GM12892 (cell line): Measurements from ENCODE around the gene PHACTR2. TPM values are rescaled to one million over a fixed set of nuclear protein-coding genes. Genes with fewer than 3 reads are reported as not detected.
"Not testable (repeated sequence)": the region's sequence is repeated elsewhere in the genome, so short reads cannot be mapped to it uniquely, and the experiment has no call there.

ENCODE experiments used
- DNase-seq: peaks from one replicate; pipeline ENCODE4 v3.0.0; 2011; ENCODE audit not compliant: insufficient read length
- FAIRE-seq: peaks from 2 replicates; lab custom pipeline; 2011; peaks lifted over from hg19 to GRCh38; lab: Jason Lieb, UNC
- POLR2A ChIP-seq: IDR thresholded peaks from 2 replicates; pipeline ENCODE4 v1.6.1; 2011; ENCODE audit warnings: low read depth, low read length, control low read depth
- POLR2AphosphoS5 ChIP-seq: IDR thresholded peaks from 2 replicates; pipeline ENCODE4 v1.6.1; 2011; ENCODE audit warnings: low read depth, low read length, control low read depth
- TAF1 ChIP-seq: IDR thresholded peaks from 2 replicates; pipeline ENCODE4 v1.6.1; 2011; ENCODE audit warnings: low read depth, mild to moderate bottlenecking, control low read depth, low read length, borderline replicate concordance
- polyA plus RNA-seq: library from polyadenylated mRNA; unstranded; fragments of >200 nt; gene quantifications from one replicate; pipeline ENCODE4 v1.2.1, GENCODE V29; 2012; ENCODE audit warnings: missing spikeins, inconsistent platforms; ENCODE audit not compliant: missing spikeins

The PHACTR2 gene
- polyA plus RNA-seq = 2.4 TPM

- no peak for FAIRE-seq
- no peak for TF ChIP-seq POLR2AphosphoS5
- TF ChIP-seq POLR2A = no peak
- no peak for TF ChIP-seq TAF1
- DNase-seq = peak; percentile 10
Observed at GRCh38 chr6:143677891-143678791, at the start of gene PHACTR2. PHACTR2 (plus strand) TSS chr6:143677965; CDS start chr6:143678164, 199 bp downstream.

DNA sequence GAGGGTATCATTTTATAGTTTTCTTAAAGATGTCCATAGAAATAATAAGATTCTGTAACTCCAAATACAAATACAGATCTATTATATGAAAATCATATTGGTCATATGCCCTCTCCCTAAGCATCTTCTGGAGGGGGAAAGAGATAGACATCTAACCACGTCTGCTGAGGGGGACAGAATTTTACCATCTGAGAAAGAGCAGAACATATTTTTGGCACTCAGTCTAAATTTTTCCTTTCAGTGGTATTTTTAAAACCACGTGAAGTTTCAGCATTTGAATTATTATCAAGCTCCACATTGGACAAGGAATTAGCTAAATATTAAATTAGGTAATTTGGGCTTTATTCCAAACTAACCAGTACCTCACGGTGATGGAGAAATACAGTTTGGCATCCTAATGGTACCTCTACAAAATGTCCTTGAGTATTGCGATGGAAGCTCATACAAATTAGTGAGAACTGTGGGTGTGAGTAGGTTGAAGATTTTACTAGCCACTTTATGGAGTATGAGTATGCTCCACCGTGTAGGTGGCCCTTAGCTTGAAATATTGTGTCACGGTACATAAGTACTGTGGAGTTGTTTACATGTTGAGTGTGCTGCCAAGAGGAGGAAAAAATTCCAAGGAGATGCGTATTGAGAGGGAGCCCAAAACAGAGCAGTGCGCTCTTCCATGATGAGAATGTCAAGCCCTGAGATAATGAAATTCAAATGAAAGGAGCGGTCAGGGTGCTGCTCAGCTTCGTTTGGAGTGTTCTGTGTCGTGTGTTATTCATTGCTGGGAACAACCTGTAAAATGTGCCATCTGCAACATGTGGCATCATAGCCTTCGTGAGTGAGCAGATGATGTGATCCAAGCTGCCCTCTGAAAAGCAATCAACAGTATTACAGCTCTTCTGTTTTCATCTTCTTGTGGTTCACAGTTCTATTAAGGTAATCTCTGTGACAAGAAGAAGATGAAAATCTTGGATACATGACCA, 48.4 kb upstream of the PHACTR2 start:
- no peak for DNase-seq

GRCh38 chr6:143631196-143631595, 46.6 kb upstream of the PHACTR2 start:
- DNase-seq, FAIRE-seq: not testable (repeated sequence)

More for the DNA sequence above, 48.4 kb upstream of the PHACTR2 start:
- FAIRE-seq = no peak
- no peak for TF ChIP-seq TAF1
- TF ChIP-seq POLR2A = no peak
- no peak for TF ChIP-seq POLR2AphosphoS5

DNA sequence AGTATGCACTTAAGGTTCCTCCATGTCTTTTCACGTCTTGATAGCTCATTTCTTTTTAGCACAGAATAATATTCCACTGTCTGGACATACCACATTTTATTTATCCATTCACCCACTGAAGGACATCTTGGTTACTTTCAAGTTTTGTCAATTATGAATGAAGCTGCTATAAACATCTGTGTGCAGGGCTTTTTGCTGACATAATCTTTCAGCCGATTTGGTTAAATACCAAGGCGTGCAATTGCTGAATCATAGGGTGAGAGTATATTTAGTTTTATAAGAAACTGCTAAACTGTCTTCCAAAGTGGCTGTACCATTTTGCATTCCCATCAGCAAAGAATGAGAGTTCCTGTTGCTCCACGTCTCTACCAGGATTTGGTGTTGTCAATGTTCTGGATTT, 44.9 kb upstream of the PHACTR2 start:
- FAIRE-seq (no peak), DNase-seq (no peak)
- no peak for TF ChIP-seq POLR2AphosphoS5
- TF ChIP-seq TAF1 = no peak
- TF ChIP-seq POLR2A = no peak

DNA sequence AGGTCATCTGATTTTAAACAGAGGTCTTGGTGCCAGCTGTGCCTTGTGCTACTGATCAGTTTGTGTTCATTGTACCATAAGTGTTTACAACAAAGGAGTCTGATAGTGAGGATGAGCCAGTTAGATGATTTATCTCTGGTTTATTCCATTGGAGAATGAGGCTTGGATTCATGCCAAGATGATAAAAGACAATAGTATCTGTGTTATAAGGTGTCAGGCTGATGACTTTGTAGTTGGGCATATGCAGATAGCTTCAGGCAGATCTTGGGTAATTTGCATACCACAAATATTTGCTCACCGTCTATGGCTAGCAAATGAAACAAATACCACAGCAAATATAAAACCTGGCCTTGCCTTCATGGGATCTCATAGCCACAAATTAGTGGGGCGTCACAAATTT, 43.3 kb upstream of the PHACTR2 start:
- no peak for DNase-seq
- no peak for FAIRE-seq
- TF ChIP-seq TAF1 (no peak), POLR2AphosphoS5 (no peak), POLR2A (no peak)

DNA sequence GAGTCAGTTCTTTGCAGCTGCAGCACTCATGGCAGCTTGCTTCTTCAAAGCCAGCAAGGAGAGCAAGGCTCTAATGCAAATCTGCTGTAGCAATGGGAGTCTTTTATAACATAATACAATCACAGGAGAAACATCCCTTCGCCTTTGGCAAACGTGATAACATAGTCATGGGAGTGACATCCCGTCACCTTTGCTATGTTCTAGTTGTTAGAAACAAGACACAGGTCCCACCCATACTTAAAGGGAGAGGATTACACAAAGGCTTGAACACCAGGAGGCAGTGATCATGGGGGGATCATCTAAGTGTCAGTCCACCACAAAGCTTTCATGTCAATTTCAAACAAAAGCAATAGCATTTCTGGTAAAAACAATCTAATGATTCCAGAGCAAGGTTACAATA, 40.1 kb upstream of the PHACTR2 start:
- no peak for FAIRE-seq
- TF ChIP-seq POLR2A = no peak
- TF ChIP-seq POLR2AphosphoS5 = no peak
- no peak for TF ChIP-seq TAF1
- no peak for DNase-seq

DNA sequence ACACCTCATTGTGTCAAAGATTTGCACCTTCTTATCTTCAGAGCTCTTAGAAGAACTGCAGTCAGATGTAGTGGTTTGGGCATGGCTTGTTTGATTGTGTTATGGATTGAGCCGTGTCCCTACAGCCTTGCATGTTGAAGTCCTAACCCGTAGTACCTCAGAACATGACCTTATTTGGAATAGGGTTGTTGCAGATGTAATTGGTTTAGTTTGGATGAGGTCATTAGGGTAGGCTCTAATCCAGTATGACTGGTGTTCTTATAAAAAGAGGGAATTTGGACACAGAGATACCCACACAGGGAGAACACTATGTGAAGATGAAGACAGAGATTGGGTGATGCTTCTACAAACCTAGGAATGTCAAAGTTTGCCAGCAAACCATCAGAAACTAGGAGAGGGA, 35.4 kb upstream of the PHACTR2 start:
- TF ChIP-seq POLR2AphosphoS5 (no peak), POLR2A (no peak), TAF1 (no peak)
- DNase-seq (no peak), FAIRE-seq (no peak)

- TF ChIP-seq POLR2A (no peak), TAF1 (no peak), POLR2AphosphoS5 (no peak)
- DNase-seq (no peak), FAIRE-seq (no peak)
Observed at GRCh38 chr6:143647191-143647590, 30.6 kb upstream of the PHACTR2 start.

DNA sequence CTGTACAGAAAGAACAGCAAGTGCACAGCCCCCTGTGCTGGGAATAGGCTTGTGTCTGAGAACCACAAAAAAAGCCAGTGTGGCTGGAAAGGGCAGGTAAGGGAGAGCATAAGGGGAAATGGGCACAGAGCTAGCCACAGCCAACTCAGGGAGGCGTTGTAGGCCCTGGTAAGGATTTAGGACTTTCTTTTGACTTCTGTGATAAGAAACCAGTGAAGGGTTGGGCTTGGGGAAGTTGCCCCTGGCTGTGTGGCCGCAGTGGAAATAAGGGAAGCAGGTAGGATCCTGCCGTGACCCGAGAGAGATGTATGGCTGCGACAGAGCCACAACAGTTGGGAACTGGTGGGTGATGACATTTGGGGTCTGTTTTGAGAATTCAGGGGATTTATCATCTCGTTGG, 30.0 kb upstream of the PHACTR2 start:
- DNase-seq (no peak), FAIRE-seq (no peak)
- TF ChIP-seq POLR2AphosphoS5 (no peak), TAF1 (no peak), POLR2A (no peak)

GRCh38 chr6:143649319-143649718, 28.4 kb upstream of the PHACTR2 start:
- not testable (repeated sequence) for FAIRE-seq, DNase-seq

GRCh38 chr6:143651328-143651727, 26.4 kb upstream of the PHACTR2 start:
- not testable (repeated sequence) for FAIRE-seq, DNase-seq

GRCh38 chr6:143652841-143653331, 24.9 kb upstream of the PHACTR2 start:
- TF ChIP-seq POLR2AphosphoS5 (no peak), TAF1 (no peak), POLR2A (no peak)
- DNase-seq (no peak), FAIRE-seq (no peak)
